ENCODE results near the gene PODXL2.

- TF ChIP-seq CTCF (IDR thresholded peaks at IDR 0.05 in 2 of 3, conservative IDR thresholded peaks at IDR 0.05 in 1 of 3; ENCODE audit: borderline replicate concordance in 1 of 3, insufficient read depth in 1 of 3, low read depth in 2 of 3, low read length in 2 of 3): no peak
- TF ChIP-seq EZH2phosphoT487 (IDR thresholded peaks at IDR 0.05; ENCODE audit: borderline replicate concordance): no peak
These were observed 69.9 kb downstream of the PODXL2 start for GRCh38 chr3:127698691-127699415.
